AG08396 (cell line): ENCODE data around the gene KCNQ1.
A peak's percentile ranks its signal among the peaks of the same experiment; 100 is the strongest.

Experiments used
- DNase-seq: peaks from one replicate; pipeline ENCODE4 v3.0.0; 2012; ENCODE audit warnings: low spot score, mixed read lengths

Gene KCNQ1

GRCh38 chr11:2444821-2445745, at the start of gene KCNQ1:
TSS of gene KCNQ1 (plus strand) at chr11:2445008. CDS start at chr11:2445099, 91 bp downstream.
- DNase-seq, result peak; percentile 74

DNA sequence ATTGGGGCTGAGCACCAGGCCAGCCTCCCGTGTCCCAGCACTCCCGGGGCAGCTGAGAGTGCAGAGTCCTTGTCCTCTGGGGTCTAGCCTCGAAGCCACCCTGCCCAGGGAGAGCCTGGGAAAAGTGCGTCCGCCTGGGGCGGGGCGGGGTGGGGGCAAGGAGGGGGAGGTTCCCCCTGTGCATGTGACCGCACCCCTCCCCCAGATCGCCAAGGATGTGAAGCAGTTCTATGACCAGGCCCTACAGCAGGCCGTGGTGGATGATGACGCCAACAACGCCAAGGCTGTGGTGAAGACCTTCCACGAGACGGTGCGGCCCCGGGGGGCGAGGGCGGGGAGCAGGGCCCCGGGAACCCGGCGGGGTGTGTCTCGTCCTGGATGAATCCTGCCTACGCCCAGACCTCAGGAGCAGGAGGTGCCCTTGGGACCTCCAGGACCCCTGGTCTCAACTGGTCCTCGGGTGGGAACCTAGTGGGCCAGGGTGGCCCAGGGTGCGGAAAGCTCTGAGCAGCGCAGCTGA, 49.5 kb upstream of the KCNQ1 start:
- DNase-seq, result no peak

- DNase-seq, result no peak
Observed at GRCh38 chr11:2395856-2396255, 49.0 kb upstream of the KCNQ1 start.

DNA sequence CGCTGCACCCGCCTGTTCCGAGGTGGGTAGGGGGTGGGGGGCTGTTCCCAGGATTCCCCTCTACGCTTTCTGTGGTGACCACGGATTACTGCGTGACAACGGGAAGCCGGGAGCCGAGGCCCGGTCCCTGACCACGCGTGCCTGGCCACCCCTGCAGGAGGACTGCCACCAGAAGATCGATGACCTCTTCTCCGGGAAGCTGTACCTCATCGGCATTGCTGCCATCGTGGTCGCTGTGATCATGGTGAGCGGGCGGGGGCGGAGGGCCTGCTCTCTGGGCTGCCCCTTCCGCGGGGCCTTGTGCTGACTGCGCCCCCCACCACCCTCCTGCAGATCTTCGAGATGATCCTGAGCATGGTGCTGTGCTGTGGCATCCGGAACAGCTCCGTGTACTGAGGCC, 48.3 kb upstream of the KCNQ1 start:
- DNase-seq, result no peak

DNA sequence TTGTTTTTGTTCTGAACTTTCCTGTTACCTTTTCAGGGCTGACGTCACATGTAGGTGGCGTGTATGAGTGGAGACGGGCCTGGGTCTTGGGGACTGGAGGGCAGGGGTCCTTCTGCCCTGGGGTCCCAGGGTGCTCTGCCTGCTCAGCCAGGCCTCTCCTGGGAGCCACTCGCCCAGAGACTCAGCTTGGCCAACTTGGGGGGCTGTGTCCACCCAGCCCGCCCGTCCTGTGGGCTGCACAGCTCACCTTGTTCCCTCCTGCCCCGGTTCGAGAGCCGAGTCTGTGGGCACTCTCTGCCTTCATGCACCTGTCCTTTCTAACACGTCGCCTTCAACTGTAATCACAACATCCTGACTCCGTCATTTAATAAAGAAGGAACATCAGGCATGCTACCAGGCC, 47.8 kb upstream of the KCNQ1 start:
- no peak for DNase-seq

DNA sequence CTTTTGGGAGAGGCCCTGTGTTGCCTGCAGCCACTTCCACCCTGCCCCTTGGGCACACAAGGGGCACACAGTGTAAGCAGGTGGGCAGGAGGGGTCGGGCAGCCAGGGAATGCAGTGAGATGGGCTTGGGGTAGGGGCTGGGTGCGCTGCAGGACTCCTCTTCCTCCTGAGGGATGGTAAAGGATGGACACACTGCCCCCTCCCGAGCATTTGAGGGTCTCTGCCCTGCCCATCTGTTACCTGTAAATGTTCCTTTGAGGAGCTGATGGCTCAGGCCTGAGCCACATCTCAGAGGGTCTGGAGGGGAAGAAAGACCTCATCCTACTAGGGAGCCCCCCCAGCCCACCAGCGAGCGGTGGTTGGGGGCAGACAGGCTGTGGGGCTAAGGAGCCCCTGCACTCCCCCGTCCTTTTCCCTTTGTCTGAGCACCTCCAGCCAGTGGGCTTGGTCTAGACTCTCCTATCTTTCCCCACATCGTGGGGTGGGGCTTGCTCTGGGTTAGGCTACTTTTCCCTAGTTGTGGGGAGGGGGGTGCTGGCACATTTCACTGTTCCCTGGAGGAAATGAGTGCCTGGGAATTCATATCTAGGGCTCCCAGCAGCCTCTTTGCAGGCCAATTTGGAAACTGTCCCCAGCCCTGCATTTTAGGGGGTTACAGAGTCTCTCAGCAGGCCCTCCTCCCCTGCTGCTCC, 46.0 kb upstream of the KCNQ1 start:
- no peak for DNase-seq

- no peak for DNase-seq
Observed at GRCh38 chr11:2399488-2400068, 45.2 kb upstream of the KCNQ1 start.

- peak; percentile 100 for DNase-seq
Observed at GRCh38 chr11:2400069-2400761, 44.6 kb upstream of the KCNQ1 start, which contains the start of gene TSSC4. TSS of gene TSSC4 (plus strand) at chr11:2400750. CDS start at chr11:2402634, 1,884 bp downstream.

DNA sequence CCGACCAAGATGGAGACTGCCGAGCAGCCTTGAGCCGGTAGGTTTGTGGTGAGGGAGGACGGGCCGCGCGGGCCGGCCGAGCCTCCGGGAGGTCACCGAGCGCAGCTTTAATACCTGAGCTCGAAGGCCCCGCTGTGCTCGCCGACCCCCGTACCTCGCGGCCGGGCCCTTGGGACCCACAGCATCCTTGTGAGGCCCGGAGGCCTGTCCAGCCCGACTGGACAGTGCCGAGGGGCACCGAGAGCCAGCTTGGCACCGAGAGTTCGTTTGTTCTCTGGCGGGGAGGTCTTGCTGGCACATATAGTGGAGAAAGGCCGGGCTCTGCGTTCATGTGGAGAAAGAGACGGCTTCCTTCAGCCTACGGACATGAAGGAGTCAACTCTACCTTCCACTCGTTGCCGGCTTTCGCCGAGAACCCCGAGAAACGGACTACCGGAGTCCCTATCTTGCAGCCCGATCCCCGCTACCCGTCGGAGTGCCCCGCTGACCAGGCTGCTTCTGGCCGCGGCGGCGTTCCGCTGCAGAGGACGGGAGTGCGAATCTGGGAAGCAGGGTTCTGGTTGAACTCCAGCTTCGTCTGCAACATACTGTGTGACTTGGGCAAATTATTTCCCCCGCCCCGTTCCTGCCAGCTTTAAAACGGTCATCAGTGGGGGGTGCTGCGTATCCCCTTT, 43.9 kb upstream of the KCNQ1 start:
- DNase-seq, result no peak

DNA sequence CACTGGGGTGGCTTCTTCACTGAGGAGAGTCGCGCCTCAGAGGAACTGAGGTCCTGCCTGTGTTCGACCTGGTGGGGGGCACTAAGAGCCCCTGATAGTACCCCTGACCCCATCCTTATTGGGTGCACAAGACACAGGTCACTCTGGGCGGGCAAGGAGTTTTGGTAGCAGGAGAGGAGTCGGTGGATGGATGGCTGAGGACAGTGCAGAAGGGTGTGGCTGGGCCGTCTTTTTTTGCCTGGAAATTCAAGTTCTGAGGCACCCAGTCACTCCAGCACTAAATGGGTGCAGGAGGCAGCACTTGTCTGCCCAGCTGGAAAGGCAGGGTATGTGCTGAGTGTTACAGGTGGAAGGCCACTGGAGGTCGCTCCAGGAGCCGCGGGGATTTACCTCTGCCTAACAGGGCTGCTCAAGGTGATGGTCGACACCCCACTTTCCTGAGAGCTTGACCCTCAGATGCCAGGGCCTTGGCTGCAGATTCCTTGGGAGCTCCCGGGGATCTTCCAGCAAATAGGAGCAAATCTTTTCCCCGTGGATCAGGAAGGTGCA, 43.3 kb upstream of the KCNQ1 start:
- DNase-seq, result no peak

DNA sequence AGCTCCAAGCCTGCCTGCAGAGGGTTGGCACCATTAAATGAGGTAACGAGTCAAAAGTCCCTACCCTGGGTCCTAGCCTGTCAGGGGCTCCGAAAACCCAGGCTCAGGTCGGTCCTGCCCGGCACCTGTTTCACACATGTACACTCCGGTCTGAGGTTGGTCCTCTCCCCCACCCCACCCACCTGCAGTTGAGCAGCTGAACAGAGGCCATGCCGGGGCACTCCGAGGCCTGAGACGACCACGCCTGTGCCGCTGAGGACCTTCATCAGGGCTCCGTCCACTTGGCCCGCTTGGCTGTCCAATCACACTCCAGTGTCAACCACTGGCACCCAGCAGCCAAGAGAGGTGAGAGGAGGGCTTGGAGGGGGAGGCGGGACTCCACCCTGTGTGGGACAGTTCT, 42.7 kb upstream of the KCNQ1 start:
- no peak for DNase-seq

DNA sequence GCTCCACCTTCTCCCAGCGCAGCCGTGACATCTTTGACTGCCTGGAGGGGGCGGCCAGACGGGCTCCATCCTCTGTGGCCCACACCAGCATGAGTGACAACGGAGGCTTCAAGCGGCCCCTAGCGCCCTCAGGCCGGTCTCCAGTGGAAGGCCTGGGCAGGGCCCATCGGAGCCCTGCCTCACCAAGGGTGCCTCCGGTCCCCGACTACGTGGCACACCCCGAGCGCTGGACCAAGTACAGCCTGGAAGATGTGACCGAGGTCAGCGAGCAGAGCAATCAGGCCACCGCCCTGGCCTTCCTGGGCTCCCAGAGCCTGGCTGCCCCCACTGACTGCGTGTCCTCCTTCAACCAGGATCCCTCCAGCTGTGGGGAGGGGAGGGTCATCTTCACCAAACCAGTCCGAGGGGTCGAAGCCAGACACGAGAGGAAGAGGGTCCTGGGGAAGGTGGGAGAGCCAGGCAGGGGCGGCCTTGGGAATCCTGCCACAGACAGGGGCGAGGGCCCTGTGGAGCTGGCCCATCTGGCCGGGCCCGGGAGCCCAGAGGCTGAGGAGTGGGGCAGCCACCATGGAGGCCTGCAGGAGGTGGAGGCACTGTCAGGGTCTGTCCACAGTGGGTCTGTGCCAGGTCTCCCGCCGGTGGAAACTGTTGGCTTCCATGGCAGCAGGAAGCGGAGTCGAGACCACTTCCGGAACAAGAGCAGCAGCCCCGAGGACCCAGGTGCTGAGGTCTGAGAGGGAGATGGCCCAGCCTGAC, 41.7 kb upstream of the KCNQ1 start:
- DNase-seq, result no peak

GRCh38 chr11:2404735-2405196, 40.0 kb upstream of the KCNQ1 start:
- no peak for DNase-seq

DNA sequence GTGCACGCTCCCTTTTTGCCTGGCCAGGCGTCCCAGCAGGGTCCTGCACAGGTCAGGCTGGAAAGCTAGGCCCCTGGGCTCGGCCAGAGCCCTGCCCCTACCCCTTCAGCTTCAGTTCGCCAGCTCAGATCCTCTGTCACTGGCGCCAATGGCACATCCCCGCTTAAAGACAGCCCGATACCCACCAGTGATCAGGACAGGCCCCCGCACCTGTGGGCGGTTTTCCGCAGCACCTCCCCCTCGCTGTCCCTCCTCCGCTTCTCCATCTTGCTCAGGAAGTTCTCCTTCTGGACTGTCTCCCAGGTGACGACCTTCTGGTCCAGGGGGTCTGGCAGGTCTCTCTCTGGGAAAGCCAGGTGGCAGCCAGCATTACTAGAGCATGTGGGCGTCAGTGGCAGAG, 38.4 kb upstream of the KCNQ1 start:
- DNase-seq, result no peak

GRCh38 chr11:2406878-2407410, 37.9 kb upstream of the KCNQ1 start:
- DNase-seq, result no peak

GRCh38 chr11:2408671-2409070, 36.1 kb upstream of the KCNQ1 start:
- no peak for DNase-seq

GRCh38 chr11:2409126-2409525, 35.7 kb upstream of the KCNQ1 start:
- no peak for DNase-seq

- no peak for DNase-seq
Observed at GRCh38 chr11:2409611-2410468, 35.0 kb upstream of the KCNQ1 start.

DNA sequence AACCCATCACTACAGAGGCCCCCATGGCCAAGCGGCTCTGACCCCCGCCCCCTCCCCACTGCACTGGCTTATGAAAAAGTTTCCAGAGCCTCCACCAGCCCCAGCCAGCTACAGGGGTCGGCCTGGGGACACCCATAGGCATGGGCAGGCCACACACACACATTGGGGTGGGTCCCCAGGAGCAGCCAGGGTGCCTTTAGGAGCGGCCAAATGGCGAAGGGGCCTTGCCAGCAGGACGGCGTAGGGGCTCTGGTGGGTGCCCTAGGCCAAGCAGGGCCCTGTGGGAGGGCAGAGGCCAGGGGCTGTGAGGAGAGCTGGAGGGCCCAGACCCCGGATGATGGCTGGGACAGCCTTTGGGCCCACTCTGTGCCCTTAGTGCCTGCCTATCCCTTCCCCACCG, 34.2 kb upstream of the KCNQ1 start:
- no peak for DNase-seq
